ENCODE results near the gene TMEM178B. TPM values are rescaled to one million over a fixed set of nuclear protein-coding genes. Genes with fewer than 3 reads are reported as not detected.

Gene TMEM178B
- total and polyA plus RNA-seq, 9 of the 15 experiments (the other 6 are each of a cell fraction or from before 2014, with no cell fraction given) = under 0.01 to 0.03 (median 0.01) TPM; not detected in 5

- H3K4me3 ChIP-seq = no peak overlapping the region
- H3K36me3 ChIP-seq (ENCODE audit: control insufficient read depth, insufficient read depth, low read length) = no peaks in the 10 kb centered on the region
- CTCF ChIA-PET (ENCODE audit: low intra/inter-chr PET ratio) = no interaction called here
- intact Hi-C loops (cut with micrococcal nuclease) = no loop called here
- in situ Hi-C loops (cut with MboI) = no loop called here
- FAIRE-seq = no peak
- H3K79me2 ChIP-seq (ENCODE audit: control insufficient read depth, insufficient read depth, low read length) = no peaks in the 10 kb centered on the region
- ATAC-seq = no peak
- H3K4me2 ChIP-seq (ENCODE audit: insufficient read depth, low read length) = no peak overlapping the region
- H3K9me1 ChIP-seq (ENCODE audit: control insufficient read depth, insufficient read depth, low read length) = no peaks in the 10 kb centered on the region
- POLR2A ChIA-PET = no interaction called here
- no peaks in the 10 kb centered on the region for H4K20me1 ChIP-seq (replicated peaks; ENCODE audit: control insufficient read depth, insufficient read depth, low read length)
- no peaks in the 10 kb centered on the region for H3K4me1 ChIP-seq (replicated peaks in 1 of 2; ENCODE audit: control insufficient read depth in 2 of 2, insufficient read depth in 2 of 2, low read length in 2 of 2)
- BruUV-seq (replicated peaks) = no TSS peak
- H3K9ac ChIP-seq (ENCODE audit: insufficient read depth in 1 of 2, low read depth in 2 of 2, low read length in 2 of 2) = no peak overlapping the region
- no peak for DNase-seq (ENCODE audit: extremely low read depth in 1 of 4, low spot score in 3 of 4)
- peaks cover 13 to 42% of the 10 kb centered on the region in 2 experiments for H3K27me3 ChIP-seq (ENCODE audit: control insufficient read depth in 2 of 2, insufficient read depth in 2 of 2, low read length in 2 of 2)
- H2AFZ ChIP-seq (ENCODE audit: low read depth, low read length) = no peak overlapping the region
- TF ChIP-seq ZNF316 (IDR thresholded peaks at IDR 0.05) = peak; percentile 64; the same call in 1 of the 2 replicates
- TF ChIP-seq HMG20A (CRISPR knock-in tag; conservative IDR thresholded peaks at IDR 0.05) = no peak
- no peaks in the 10 kb centered on the region for H3K9me3 ChIP-seq (replicated peaks; ENCODE audit: control insufficient read depth, insufficient read depth, low read depth, low read length)
- no peak overlapping the region for H3K27ac ChIP-seq (ENCODE audit: extremely low read depth, low read depth, low read length)
- 0% methylated on average over 3 of the region's 3 CpGs for WGBS (ENCODE audit: insufficient coverage, low coverage, missing lambda C conversion rate)
These were observed 79.4 kb downstream of the TMEM178B start for GRCh38 chr7:141153231-141153630.

GRCh38 chr7:141154131-141154732 lies 80.4 kb downstream of the TMEM178B start:
- ChIA-PET POLR2A (interaction anchor here (1.1 kb wide), 1 partner anchor 74 kb away, joined by 4 read pairs; no protein-coding TSS in a partner anchor), CTCF (ENCODE audit: low intra/inter-chr PET ratio) (no interaction called here)
- 0% methylated on average over 6 of the region's 6 CpGs for WGBS (ENCODE audit: insufficient coverage, low coverage, missing lambda C conversion rate)
- Histone ChIP-seq H3K79me2 (ENCODE audit: control insufficient read depth, insufficient read depth, low read length) (no peaks in the 10 kb centered on the region), H4K20me1 (replicated peaks; ENCODE audit: control insufficient read depth, insufficient read depth, low read length) (no peaks in the 10 kb centered on the region), H3K36me3 (ENCODE audit: control insufficient read depth, insufficient read depth, low read length) (no peaks in the 10 kb centered on the region), H3K4me1 (replicated peaks in 1 of 2; ENCODE audit: control insufficient read depth in 2 of 2, insufficient read depth in 2 of 2, low read length in 2 of 2) (no peaks in the 10 kb centered on the region), H3K9me1 (ENCODE audit: control insufficient read depth, insufficient read depth, low read length) (no peaks in the 10 kb centered on the region), H2AFZ (ENCODE audit: low read depth, low read length) (no peak overlapping the region), H3K9me3 (replicated peaks; ENCODE audit: control insufficient read depth, insufficient read depth, low read depth, low read length) (no peaks in the 10 kb centered on the region), H3K4me2 (ENCODE audit: insufficient read depth, low read length) (no peak overlapping the region), H3K27ac (ENCODE audit: extremely low read depth, low read depth, low read length) (no peak overlapping the region), H3K9ac (ENCODE audit: insufficient read depth in 1 of 2, low read depth in 2 of 2, low read length in 2 of 2) (no peak overlapping the region), H3K27me3 (ENCODE audit: control insufficient read depth in 2 of 2, insufficient read depth in 2 of 2, low read length in 2 of 2) (peaks cover 17 to 51% of the 10 kb centered on the region in 2 experiments), H3K4me3 (no peak overlapping the region)
- intact Hi-C loops (cut with micrococcal nuclease) (no loop called here), in situ Hi-C loops (cut with MboI) (no loop called here)
- BruUV-seq (replicated peaks) = no TSS peak
- DNase-seq (ENCODE audit: extremely low read depth in 1 of 4, low spot score in 3 of 4) = no peak
- TF ChIP-seq SMARCE1 (IDR thresholded peaks at IDR 0.05) (no peak), KAT8 (IDR thresholded peaks at IDR 0.05; ENCODE audit: low read depth) (no peak), KDM5B (IDR thresholded peaks at IDR 0.05; ENCODE audit: insufficient replicate concordance, low read depth, low read length) (no peak), VEZF1 (CRISPR knock-in tag; IDR thresholded peaks at IDR 0.05) (no peak), TEAD1 (CRISPR knock-in tag; IDR thresholded peaks at IDR 0.05) (no peak), MXD1 (CRISPR knock-in tag; IDR thresholded peaks at IDR 0.05; ENCODE audit: borderline replicate concordance, poor library complexity, severe bottlenecking) (no peak)
- ATAC-seq = no peak
- FAIRE-seq = no peak
